Right atrium auricular region (tissue), 2 donors: Measurements from ENCODE around the gene LRRK1. TPM values are rescaled to one million over a fixed set of nuclear protein-coding genes. Genes with fewer than 3 reads are reported as not detected.

Experiments used
- DNase-seq: peaks from one replicate; pipeline ENCODE4 v3.0.0-alpha.2; 2019; ENCODE audit warnings: low spot score
- H3K27ac ChIP-seq, 2 donors: fragments of 200-600 bp; sonication (generic); 1 replicate in 1 of 2; 2 replicates in 1 of 2; pipeline ENCODE4 v1.5.1; 2016 to 2019
- H3K27me3 ChIP-seq, 2 donors: fragments of 200-600 bp; sonication (generic); one replicate each; pipeline versions ENCODE4 v1.5.1 to v1.6.0; 2017 to 2019
- H3K36me3 ChIP-seq: fragments of 200-600 bp; sonication (generic); one replicate; pipeline ENCODE4 v1.5.1; 2016
- H3K4me1 ChIP-seq, 2 donors: fragments of 200-600 bp; sonication (generic); one replicate each; pipeline versions ENCODE4 v1.5.1 to v1.6.0; 2017 to 2019
- H3K4me3 ChIP-seq, 2 donors: fragments of 200-600 bp; sonication (generic); 1 replicate in 1 of 2; 2 replicates in 1 of 2; pipeline ENCODE4 v1.5.1; 2017 to 2019; ENCODE audit warnings: mild to moderate bottlenecking in 1 of 2, moderate library complexity in 1 of 2
- H3K9me3 ChIP-seq, 2 donors: fragments of 200-600 bp; sonication (generic); one replicate each; pipeline ENCODE4 v1.5.1; 2019
- CTCF ChIP-seq, 2 donors: fragments of 200-600 bp; sonication (generic); IDR thresholded peaks; one replicate each; pipeline ENCODE4 v1.5.1; 2019; ENCODE audit warnings: antibody characterized with exemption in 2 of 2
- total RNA-seq, 2 donors: library from RNA; depleted of rRNA; stranded (reverse); fragments of >200 nt; gene quantifications; one replicate each; pipeline ENCODE4 v1.1.0, GENCODE V29; 2016

The LRRK1 gene
- total RNA-seq, 2 donors from 2014 or later, result 1.9 to 4.4 TPM

GRCh38 chr15:101008158-101009139 lies 89.3 kb downstream of the LRRK1 start:
- Histone ChIP-seq H3K4me1 (peaks cover 0 to 17% of the 10 kb centered on the region in 2 donors), H3K27ac (no peak overlapping the region), H3K4me3 (peak overlapping the region; percentile 39 to 53), H3K27me3 (no peaks in the 10 kb centered on the region), H3K9me3 (no peaks in the 10 kb centered on the region), H3K36me3 (peaks cover 4% of the 10 kb centered on the region)
- TF ChIP-seq CTCF (IDR thresholded peaks at IDR 0.05), result peak; percentile 97 to 99
- peak; percentile 82 for DNase-seq

GRCh38 chr15:101009176-101009575 lies 90.0 kb downstream of the LRRK1 start:
- H3K9me3 ChIP-seq, result no peaks in the 10 kb centered on the region
- no peak overlapping the region for H3K27ac ChIP-seq
- no peaks in the 10 kb centered on the region for H3K27me3 ChIP-seq
- peaks cover 0 to 17% of the 10 kb centered on the region in 2 donors for H3K4me1 ChIP-seq
- H3K36me3 ChIP-seq, result peaks cover 4% of the 10 kb centered on the region
- no peak overlapping the region for H3K4me3 ChIP-seq
- no peak for DNase-seq
- no peak for TF ChIP-seq CTCF (IDR thresholded peaks at IDR 0.05)

- Histone ChIP-seq H3K4me1 (peaks cover 0 to 22% of the 10 kb centered on the region in 2 donors), H3K36me3 (peaks cover 4% of the 10 kb centered on the region), H3K27ac (no peak overlapping the region), H3K4me3 (no peak overlapping the region), H3K27me3 (no peaks in the 10 kb centered on the region), H3K9me3 (no peaks in the 10 kb centered on the region)
- no peak for TF ChIP-seq CTCF (IDR thresholded peaks at IDR 0.05)
- DNase-seq, result peak; percentile 55
Measured at GRCh38 chr15:101010781-101011180, 91.6 kb downstream of the LRRK1 start.

- peak; percentile 50 for DNase-seq
- no peaks in the 10 kb centered on the region for H3K27me3 ChIP-seq
- peaks cover 0 to 13% of the 10 kb centered on the region in 2 donors for H3K4me1 ChIP-seq
- H3K4me3 ChIP-seq, result no peak overlapping the region
- no peak overlapping the region for H3K27ac ChIP-seq
- peaks cover 4% of the 10 kb centered on the region for H3K36me3 ChIP-seq
- no peak for TF ChIP-seq CTCF (IDR thresholded peaks at IDR 0.05)
- H3K9me3 ChIP-seq, result no peaks in the 10 kb centered on the region
Measured at GRCh38 chr15:101012326-101013200, 93.4 kb downstream of the LRRK1 start.

- Histone ChIP-seq H3K9me3 (no peaks in the 10 kb centered on the region), H3K27ac (no peak overlapping the region), H3K4me3 (no peak overlapping the region), H3K27me3 (no peaks in the 10 kb centered on the region), H3K4me1 (peaks cover 0 to 11% of the 10 kb centered on the region in 2 donors), H3K36me3 (peaks cover 4% of the 10 kb centered on the region)
- DNase-seq, result peak; percentile 56
- TF ChIP-seq CTCF (IDR thresholded peaks at IDR 0.05), result no peak
Measured at GRCh38 chr15:101013201-101013550, 94.0 kb downstream of the LRRK1 start.
